SW480 (cell line): Measurements from ENCODE around the gene SLC25A1.
"Not testable (repeated sequence)": the region's sequence is repeated elsewhere in the genome, so short reads cannot be mapped to it uniquely, and the experiment has no call there.

Source experiments
- DNase-seq: peaks from one replicate; pipeline ENCODE4 v3.0.0-alpha.2; 2016; ENCODE audit warnings: low spot score

The SLC25A1 gene

DNA sequence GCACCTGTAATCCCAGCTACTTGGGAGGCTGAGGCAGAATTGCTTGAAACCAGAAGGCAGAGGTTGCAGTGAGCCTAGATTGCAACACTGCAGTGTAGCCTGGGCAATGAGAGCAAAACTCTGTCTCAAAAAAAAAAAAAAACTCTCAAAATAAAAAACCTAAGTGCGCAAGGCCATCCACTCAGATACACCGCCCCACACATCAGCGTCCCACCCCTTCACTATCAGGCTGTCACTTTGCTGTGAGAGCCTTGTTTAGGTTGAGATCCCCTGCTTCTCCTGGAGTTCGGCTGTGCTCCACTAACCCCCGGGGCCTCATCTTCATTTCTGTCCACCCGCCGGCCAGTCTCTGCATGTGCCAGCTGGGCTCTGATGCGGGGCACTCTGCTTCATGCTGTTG lies 12.1 kb downstream of the SLC25A1 start:
- DNase-seq, result no peak

GRCh38 chr22:19164425-19164824 lies 14.1 kb downstream of the SLC25A1 start:
- no peak for DNase-seq

- DNase-seq, result not testable (repeated sequence)
These were observed 19.9 kb downstream of the SLC25A1 start for GRCh38 chr22:19158649-19159048.

GRCh38 chr22:19156109-19156508 lies 22.4 kb downstream of the SLC25A1 start:
- DNase-seq, result not testable (repeated sequence)

- DNase-seq, result no peak
These were observed 25.3 kb downstream of the SLC25A1 start for GRCh38 chr22:19152942-19153883.

GRCh38 chr22:19151329-19152191 lies 27.0 kb downstream of the SLC25A1 start:
- DNase-seq, result no peak

GRCh38 chr22:19150482-19151328 lies 27.8 kb downstream of the SLC25A1 start:
- DNase-seq, result no peak

DNA sequence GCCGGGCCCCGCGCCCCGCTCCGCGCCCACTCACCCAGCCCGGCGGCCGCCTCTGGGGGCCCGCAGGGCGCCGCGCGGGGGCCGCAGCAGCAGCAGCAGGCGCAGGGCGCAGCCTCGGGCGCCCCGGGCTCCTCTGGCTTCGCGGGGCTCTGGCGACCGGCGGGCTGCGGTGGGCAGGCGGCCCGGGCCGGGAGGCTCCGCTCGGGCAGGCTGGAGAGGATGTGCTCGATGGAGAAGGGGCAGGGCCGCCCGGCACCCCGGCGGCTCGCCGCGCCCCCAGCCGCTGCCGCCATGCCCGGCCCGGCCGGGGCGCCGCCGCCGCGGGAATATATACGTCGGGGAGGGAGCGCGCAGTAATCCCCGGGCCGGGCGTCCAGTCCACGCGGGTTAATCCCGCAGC lies 28.5 kb downstream of the SLC25A1 start, which contains the start of gene GSC2:
Gene GSC2 (minus strand): TSS at position 302 of the 400 bp plus-strand sequence. CDS start 9 bp downstream, at position 293.
- no peak for DNase-seq

DNA sequence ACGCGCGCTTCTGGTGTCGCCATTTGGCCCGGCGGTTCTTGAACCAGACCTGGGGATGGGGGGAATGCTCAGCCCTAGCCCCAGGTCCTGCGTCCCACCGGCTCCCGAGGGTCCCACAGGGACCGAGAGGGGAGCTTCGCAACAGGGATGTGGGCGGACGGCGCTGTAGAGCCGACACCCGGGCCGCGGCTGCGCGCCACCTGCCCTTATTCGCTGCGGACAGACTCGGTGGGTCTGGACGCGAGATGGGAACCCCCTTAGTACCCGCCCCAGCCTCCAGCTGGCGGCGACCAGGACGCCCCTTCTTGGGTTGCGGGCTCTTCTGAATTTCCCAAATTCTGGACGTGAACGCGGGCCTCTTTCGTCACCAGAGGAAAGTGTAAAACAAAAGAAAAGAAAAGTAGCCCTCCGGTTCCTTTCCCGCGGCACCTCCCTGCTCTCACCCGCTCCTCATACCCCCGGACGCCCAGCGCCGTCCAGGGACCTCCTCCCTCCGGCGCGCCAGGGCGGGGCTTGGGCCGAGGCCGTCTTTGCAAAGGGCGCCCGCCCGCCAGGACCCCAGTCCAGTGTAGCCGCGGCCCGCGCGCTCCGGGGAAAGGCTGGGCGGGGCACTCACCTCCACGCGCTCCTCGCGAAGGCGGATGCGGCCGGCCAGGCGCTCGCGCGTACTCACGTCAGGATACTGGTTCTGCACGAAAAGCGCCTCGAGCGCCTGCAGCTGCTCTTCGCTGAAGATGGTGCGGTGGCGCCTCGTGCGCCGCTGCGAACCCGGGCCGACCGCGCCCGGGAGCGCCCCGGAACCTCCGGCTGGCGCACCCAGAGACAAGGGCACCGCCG lies 29.3 kb downstream of the SLC25A1 start:
- DNase-seq, result no peak

DNA sequence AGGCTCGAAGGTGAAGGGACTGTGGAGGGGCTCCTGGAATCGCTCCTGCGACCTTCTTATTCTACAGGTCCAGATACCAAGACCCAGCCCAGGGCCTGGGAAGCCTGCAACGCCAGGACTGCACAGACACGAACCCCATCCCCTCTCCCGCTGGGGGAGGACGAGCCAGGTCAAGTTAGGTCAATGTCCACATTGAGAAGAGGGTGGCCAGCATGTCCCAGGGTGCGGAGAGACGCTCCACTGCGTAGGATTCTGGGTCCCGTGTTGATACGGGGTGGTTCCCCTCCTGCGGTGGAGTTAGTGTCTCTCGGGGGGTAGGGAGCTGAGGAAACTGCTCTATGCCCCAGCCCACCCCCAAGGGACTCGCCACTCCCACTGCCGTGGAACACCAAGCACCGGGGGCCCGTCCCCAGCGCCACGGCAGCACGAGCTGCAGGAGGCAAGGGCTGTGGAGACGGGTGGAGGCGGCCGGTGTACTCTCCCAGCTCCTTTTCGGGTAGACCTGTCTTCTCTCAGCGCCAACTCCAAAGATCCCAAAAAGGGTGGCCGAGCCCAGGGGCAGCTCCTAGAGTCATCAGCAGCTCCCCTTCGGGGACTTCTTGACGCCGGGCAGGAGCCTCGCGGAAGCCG lies 30.0 kb downstream of the SLC25A1 start:
- DNase-seq, result no peak

GRCh38 chr22:19147195-19147780 lies 31.2 kb downstream of the SLC25A1 start:
- no peak for DNase-seq

- DNase-seq, result no peak
These were observed 32.1 kb downstream of the SLC25A1 start for GRCh38 chr22:19146215-19146968.

GRCh38 chr22:19143967-19144400 lies 34.6 kb downstream of the SLC25A1 start:
- no peak for DNase-seq

- no peak for DNase-seq
These were observed 35.3 kb downstream of the SLC25A1 start for GRCh38 chr22:19143212-19143611.

DNA sequence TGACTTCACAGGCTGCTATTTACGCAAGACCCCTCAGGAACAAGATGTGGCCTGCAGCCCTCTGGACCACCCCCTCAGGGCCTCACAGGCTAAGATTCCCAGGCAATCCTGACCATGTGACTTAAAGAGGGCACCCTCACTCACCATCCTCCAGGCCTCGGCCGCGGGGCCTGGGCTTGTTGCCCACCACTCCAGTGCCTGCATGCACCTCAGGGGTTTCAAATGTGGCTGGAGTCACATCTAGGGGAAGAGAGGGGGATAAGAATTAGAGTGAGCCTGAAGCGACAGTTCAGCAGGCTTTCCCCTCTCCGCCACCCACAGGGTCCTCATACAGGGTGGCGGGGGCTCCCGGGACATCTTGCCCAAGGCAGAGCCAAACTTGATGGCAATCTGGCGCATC lies 36.1 kb downstream of the SLC25A1 start:
- DNase-seq, result no peak

DNA sequence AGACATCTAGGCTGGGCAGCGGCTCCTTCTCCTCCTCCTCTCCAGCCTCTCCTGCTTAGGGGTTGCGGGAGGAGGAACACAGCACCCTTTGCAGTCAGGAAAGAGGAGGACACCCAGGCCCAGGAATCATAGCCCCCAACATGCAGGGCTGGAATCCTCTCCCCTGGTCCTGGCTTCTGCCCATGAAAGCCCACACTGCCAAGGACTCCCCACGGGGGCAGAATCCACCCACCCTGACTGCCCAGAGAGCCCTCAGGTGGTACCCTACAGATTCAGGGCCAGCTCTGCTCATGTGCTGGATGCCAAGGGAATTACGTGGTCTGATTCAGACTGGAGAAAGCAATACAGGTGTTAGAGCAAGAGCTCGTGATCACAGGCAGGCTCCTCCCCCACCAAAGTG lies 38.6 kb downstream of the SLC25A1 start:
- DNase-seq, result no peak

DNA sequence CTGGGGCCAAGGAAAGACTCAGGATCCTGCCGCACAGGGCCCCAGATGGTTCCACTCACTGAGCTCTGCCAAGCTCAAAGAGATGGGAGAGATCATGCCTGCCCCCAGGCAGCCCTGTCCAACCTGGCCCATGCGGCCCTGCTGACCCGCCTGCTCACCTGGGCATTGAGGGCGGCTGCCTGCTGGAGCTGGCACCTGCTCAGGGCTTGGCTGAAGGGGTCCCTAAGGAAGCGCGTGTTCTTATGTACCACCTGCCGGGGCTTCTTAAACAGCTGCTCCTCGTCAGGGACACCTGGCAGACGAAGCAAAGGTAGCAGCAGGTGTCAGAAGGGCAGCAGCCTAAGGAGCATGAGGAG lies 39.6 kb downstream of the SLC25A1 start:
- no peak for DNase-seq

DNA sequence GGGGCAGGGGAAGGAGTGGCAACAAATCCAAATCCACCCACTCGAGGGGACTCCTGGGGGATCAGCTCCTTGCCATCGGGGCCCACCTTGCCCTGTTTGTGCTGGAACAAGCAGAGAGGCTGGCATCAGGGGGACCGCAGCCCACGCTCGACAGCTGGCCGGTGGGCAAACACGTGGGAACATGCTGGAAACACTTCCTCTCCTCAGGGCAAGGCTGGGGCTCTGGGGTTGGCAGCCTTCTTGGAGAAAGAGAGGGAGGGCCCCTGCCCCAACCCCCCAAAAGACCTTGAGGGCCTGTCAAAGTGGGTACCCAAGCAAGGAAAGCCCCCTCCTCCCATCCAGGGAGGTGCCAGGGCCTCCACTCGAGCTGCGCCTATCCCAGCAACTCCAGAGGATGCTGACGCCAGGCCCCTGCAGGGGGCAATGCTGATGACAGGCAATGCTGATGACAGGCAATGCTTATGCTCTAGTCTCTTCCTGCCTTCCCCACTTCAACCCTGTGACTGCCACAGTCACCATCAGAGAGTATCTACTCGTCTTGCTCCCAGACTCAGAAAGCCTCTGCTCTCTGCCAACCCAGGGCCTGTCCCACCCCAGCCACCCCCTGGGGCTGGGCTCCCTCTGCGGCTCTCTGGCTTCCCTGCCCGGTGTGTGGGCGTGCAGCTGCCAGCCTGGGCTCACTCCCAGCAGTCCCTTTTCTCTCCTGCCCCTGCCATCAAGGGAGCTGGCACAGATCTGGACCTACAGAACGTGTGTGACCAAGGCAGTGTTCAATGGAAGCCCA lies 40.1 kb downstream of the SLC25A1 start:
- no peak for DNase-seq
